Measurements from ENCODE around the gene PPM1F. TPM values are rescaled to one million over a fixed set of nuclear protein-coding genes. Genes with fewer than 3 reads are reported as not detected.

Gene PPM1F
- polyA plus RNA-seq, 1 donor from 2014 or later, result 28.3 TPM

DNA sequence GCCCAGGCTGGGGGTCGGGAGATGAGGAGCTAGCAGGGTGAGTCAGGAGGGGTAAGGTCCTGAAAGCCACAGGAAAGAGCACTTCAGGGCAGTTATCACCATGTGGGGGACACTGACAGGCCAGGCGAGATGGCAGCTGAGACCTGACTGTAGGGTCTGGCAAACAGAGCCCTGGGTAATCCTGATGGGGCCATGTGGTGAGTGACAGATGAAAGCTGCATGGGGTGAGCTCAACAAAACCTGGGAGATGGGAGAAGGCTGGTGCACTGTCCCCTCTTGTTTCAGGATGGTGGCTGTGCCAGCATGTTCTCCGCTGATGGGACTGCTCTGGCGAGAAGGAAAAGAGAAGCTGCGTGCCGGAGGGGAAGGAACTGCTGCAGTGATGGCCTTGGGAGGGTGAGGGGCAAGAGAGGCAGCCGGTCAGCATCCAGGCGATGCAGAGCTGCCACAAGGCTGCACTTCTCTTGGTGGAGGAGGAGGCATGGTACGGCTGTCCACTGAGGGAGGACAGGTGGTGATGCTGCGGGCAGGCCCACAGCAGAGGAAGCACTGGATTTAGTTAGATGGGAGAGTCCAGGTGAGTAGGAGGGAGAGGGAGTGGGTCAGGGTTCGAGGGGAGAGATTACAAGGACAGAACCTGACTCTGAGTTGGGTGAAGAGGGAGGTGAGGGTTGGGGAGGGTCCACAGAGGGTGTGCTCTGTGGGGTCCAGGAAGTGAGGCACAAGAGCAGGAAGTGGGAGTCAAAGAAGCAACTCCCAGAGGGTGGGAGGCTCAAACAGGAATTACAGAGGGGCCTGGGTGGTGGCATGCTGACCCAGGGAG lies 26.1 kb upstream of the PPM1F start:
- Histone ChIP-seq H3K9ac (ENCODE audit: low read length) (no peak overlapping the region), H3K9me2 (ENCODE audit: insufficient read depth, low read length) (no peaks in the 10 kb centered on the region), H3K36me3 (ENCODE audit: insufficient read depth, low read length) (no peaks in the 10 kb centered on the region), H3K27me3 (ENCODE audit: insufficient read depth, low read depth, low read length) (no peaks in the 10 kb centered on the region), H3K9me3 (ENCODE audit: low read length) (no peaks in the 10 kb centered on the region), H3K27ac (ENCODE audit: low read length) (no peak overlapping the region), H3F3A (ENCODE audit: insufficient read depth, low read length, poor library complexity, severe bottlenecking) (no peaks in the 10 kb centered on the region), H3K4me2 (ENCODE audit: low read length) (no peak overlapping the region), H4K20me1 (ENCODE audit: insufficient read depth) (no peaks in the 10 kb centered on the region), H3K79me2 (replicated peaks; ENCODE audit: insufficient read depth, low read length) (peaks cover 16% of the 10 kb centered on the region), H3K4me3 (ENCODE audit: low read length) (no peak overlapping the region), H2AFZ (ENCODE audit: low read depth, low read length) (no peak overlapping the region)
- TF ChIP-seq, protein P1, sequence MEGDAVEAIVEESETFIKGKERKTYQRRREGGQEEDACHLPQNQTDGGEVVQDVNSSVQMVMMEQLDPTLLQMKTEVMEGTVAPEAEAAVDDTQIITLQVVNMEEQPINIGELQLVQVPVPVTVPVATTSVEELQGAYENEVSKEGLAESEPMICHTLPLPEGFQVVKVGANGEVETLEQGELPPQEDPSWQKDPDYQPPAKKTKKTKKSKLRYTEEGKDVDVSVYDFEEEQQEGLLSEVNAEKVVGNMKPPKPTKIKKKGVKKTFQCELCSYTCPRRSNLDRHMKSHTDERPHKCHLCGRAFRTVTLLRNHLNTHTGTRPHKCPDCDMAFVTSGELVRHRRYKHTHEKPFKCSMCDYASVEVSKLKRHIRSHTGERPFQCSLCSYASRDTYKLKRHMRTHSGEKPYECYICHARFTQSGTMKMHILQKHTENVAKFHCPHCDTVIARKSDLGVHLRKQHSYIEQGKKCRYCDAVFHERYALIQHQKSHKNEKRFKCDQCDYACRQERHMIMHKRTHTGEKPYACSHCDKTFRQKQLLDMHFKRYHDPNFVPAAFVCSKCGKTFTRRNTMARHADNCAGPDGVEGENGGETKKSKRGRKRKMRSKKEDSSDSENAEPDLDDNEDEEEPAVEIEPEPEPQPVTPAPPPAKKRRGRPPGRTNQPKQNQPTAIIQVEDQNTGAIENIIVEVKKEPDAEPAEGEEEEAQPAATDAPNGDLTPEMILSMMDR (IDR thresholded peaks at IDR 0.05; ENCODE audit: poor library complexity, severe bottlenecking), result no peak
- no peak for TF ChIP-seq POLR2AphosphoS5 (IDR thresholded peaks at IDR 0.05)
- no peak for TF ChIP-seq TAF1 (IDR thresholded peaks at IDR 0.05; ENCODE audit: low read depth)
- no peak for TF ChIP-seq MXI1 (conservative IDR thresholded peaks at IDR 0.05; ENCODE audit: poor library complexity, severe bottlenecking)
- no peak for TF ChIP-seq EP300 (conservative IDR thresholded peaks at IDR 0.05; ENCODE audit: poor library complexity, severe bottlenecking)
- TF ChIP-seq RAD21 (conservative IDR thresholded peaks at IDR 0.05), result no peak
- TF ChIP-seq SMC3 (conservative IDR thresholded peaks at IDR 0.05; ENCODE audit: poor library complexity), result no peak
- TF ChIP-seq, protein P2, sequence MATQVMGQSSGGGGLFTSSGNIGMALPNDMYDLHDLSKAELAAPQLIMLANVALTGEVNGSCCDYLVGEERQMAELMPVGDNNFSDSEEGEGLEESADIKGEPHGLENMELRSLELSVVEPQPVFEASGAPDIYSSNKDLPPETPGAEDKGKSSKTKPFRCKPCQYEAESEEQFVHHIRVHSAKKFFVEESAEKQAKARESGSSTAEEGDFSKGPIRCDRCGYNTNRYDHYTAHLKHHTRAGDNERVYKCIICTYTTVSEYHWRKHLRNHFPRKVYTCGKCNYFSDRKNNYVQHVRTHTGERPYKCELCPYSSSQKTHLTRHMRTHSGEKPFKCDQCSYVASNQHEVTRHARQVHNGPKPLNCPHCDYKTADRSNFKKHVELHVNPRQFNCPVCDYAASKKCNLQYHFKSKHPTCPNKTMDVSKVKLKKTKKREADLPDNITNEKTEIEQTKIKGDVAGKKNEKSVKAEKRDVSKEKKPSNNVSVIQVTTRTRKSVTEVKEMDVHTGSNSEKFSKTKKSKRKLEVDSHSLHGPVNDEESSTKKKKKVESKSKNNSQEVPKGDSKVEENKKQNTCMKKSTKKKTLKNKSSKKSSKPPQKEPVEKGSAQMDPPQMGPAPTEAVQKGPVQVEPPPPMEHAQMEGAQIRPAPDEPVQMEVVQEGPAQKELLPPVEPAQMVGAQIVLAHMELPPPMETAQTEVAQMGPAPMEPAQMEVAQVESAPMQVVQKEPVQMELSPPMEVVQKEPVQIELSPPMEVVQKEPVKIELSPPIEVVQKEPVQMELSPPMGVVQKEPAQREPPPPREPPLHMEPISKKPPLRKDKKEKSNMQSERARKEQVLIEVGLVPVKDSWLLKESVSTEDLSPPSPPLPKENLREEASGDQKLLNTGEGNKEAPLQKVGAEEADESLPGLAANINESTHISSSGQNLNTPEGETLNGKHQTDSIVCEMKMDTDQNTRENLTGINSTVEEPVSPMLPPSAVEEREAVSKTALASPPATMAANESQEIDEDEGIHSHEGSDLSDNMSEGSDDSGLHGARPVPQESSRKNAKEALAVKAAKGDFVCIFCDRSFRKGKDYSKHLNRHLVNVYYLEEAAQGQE (IDR thresholded peaks at IDR 0.05; ENCODE audit: borderline replicate concordance), result no peak
- TF ChIP-seq EZH2 (IDR thresholded peaks at IDR 0.05; ENCODE audit: borderline replicate concordance, insufficient read depth, low read length, poor library complexity, severe bottlenecking), result no peak

DNA sequence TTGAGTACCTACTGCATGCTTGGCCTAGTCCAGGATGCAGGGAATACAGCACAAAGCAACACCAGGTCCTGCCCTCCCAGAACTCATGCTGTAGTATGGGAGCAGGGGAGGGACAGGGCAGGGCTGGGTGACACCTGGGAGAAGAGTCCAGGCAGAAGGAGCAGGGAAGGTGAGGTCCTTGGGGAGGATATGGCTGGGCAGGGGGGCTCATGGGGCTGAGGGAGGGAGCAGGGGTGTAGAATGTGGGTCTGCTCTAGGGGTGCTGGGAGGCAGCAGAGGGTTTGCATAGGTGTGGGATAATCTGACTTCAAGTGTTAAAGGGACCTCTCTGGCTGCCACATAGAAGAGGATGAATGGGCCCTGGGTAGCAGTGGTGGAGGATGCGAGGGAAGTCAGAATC lies 25.2 kb upstream of the PPM1F start:
- Histone ChIP-seq H3K36me3 (ENCODE audit: insufficient read depth, low read length) (no peaks in the 10 kb centered on the region), H3F3A (ENCODE audit: insufficient read depth, low read length, poor library complexity, severe bottlenecking) (no peaks in the 10 kb centered on the region), H3K9me3 (ENCODE audit: low read length) (no peaks in the 10 kb centered on the region), H2AFZ (ENCODE audit: low read depth, low read length) (no peak overlapping the region), H3K9me2 (ENCODE audit: insufficient read depth, low read length) (no peaks in the 10 kb centered on the region), H3K27me3 (ENCODE audit: insufficient read depth, low read depth, low read length) (no peaks in the 10 kb centered on the region), H3K27ac (ENCODE audit: low read length) (no peak overlapping the region), H3K4me2 (ENCODE audit: low read length) (no peak overlapping the region), H4K20me1 (ENCODE audit: insufficient read depth) (no peaks in the 10 kb centered on the region), H3K4me3 (ENCODE audit: low read length) (no peak overlapping the region), H3K9ac (ENCODE audit: low read length) (no peak overlapping the region), H3K79me2 (replicated peaks; ENCODE audit: insufficient read depth, low read length) (peaks cover 15% of the 10 kb centered on the region)
- TF ChIP-seq RAD21 (conservative IDR thresholded peaks at IDR 0.05) (no peak), EP300 (conservative IDR thresholded peaks at IDR 0.05; ENCODE audit: poor library complexity, severe bottlenecking) (no peak), POLR2AphosphoS5 (IDR thresholded peaks at IDR 0.05) (no peak), EZH2 (IDR thresholded peaks at IDR 0.05; ENCODE audit: borderline replicate concordance, insufficient read depth, low read length, poor library complexity, severe bottlenecking) (no peak), MXI1 (conservative IDR thresholded peaks at IDR 0.05; ENCODE audit: poor library complexity, severe bottlenecking) (no peak), SMC3 (conservative IDR thresholded peaks at IDR 0.05; ENCODE audit: poor library complexity) (no peak), TAF1 (IDR thresholded peaks at IDR 0.05; ENCODE audit: low read depth) (no peak)
- TF ChIP-seq, protein P1 (IDR thresholded peaks at IDR 0.05; ENCODE audit: poor library complexity, severe bottlenecking), result no peak
- TF ChIP-seq, protein P2 (IDR thresholded peaks at IDR 0.05; ENCODE audit: borderline replicate concordance), result no peak

Measured in neural cell (in vitro differentiated cells).